ENCODE data around the gene CALD1. TPM values are rescaled to one million over a fixed set of nuclear protein-coding genes. Genes with fewer than 3 reads are reported as not detected.

Gene CALD1
- total RNA-seq, 1 experiment from 2014 or later = 107 TPM

DNA sequence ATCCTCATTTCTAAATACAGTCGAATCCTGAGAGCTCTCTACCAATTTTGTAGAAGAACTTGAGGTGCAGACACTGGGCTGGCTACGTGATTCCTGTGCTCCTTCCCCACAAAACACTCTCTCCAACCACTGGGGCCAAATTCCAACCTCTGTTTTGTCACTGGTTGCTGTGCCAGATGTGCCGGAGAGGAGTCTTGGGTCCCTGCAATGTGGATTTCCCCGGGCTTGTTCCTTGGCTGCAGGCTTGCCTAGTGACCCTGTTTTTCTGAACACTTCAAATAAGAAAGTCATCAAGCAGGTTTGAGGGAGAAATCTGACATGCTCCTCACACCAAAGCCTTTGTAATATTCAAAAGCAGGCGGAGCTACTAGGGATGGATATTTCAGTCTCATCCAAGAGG, 162.5 kb downstream of the CALD1 start:
- H2BK20ac ChIP-seq (ENCODE audit: low read depth, low read length, poor library complexity, severe bottlenecking) = no peak overlapping the region
- H3K9me3 ChIP-seq (ENCODE audit: control insufficient read depth, low read depth, low read length) = no peaks in the 10 kb centered on the region
- Mint-ChIP-seq H3K4me1 (peaks cover 11 to 20% of the 10 kb centered on the region in 2 experiments), H3K27me3 (ENCODE audit: low read depth) (no peaks in the 10 kb centered on the region), H3K9me3 (no peaks in the 10 kb centered on the region), H3K36me3 (ENCODE audit: insufficient read depth in 1 of 3, low read depth in 3 of 3) (peaks cover 6 to 21% (median 11%) of the 10 kb centered on the region in 3 experiments; a peak in 6 of 7 replicates), H3K27ac (peak overlapping the region in 2 of 3 experiments; percentile 19 to 76; a peak in 2 of 7 replicates), H3K4me3 (no peak overlapping the region)
- H3K27me3 ChIP-seq (ENCODE audit: insufficient read depth, low read length) = no peaks in the 10 kb centered on the region
- H3K4ac ChIP-seq (ENCODE audit: low read depth, low read length) = no peak overlapping the region
- H2AK5ac ChIP-seq (ENCODE audit: insufficient read length, low read length) = no peak overlapping the region
- no peak overlapping the region for H2AFZ ChIP-seq (ENCODE audit: low read length)
- H2BK120ac ChIP-seq (ENCODE audit: low read depth, low read length, poor library complexity, severe bottlenecking) = no peak overlapping the region
- no peak overlapping the region for H3T11ph ChIP-seq (ENCODE audit: low read length)
- TF ChIP-seq, protein P1, sequence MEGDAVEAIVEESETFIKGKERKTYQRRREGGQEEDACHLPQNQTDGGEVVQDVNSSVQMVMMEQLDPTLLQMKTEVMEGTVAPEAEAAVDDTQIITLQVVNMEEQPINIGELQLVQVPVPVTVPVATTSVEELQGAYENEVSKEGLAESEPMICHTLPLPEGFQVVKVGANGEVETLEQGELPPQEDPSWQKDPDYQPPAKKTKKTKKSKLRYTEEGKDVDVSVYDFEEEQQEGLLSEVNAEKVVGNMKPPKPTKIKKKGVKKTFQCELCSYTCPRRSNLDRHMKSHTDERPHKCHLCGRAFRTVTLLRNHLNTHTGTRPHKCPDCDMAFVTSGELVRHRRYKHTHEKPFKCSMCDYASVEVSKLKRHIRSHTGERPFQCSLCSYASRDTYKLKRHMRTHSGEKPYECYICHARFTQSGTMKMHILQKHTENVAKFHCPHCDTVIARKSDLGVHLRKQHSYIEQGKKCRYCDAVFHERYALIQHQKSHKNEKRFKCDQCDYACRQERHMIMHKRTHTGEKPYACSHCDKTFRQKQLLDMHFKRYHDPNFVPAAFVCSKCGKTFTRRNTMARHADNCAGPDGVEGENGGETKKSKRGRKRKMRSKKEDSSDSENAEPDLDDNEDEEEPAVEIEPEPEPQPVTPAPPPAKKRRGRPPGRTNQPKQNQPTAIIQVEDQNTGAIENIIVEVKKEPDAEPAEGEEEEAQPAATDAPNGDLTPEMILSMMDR (conservative IDR thresholded peaks at IDR 0.05) = no peak
- no peaks in the 10 kb centered on the region for H4K20me1 ChIP-seq (ENCODE audit: control insufficient read depth, insufficient read depth, insufficient read length)
- DNase-seq = no peak
- WGBS (ENCODE audit: extremely low coverage, insufficient read length, low lambda C conversion rate) = no CpG with 5 or more reads among the region's 5 CpGs
- no peaks in the 10 kb centered on the region for H3K23me2 ChIP-seq (ENCODE audit: insufficient read length, low read depth, low read length, poor library complexity, severe bottlenecking)
- no peak overlapping the region for H2BK5ac ChIP-seq (ENCODE audit: insufficient read length, low read length)
- no peak overlapping the region for H3K18ac ChIP-seq (ENCODE audit: insufficient read length, low read depth, low read length)
- H4K8ac ChIP-seq (replicated peaks; ENCODE audit: insufficient read length, low read depth, low read length) = no peak overlapping the region
- no peak overlapping the region for H3K27ac ChIP-seq (ENCODE audit: insufficient read length, low read depth, low read length)
- no peak overlapping the region for H3K4me2 ChIP-seq (ENCODE audit: insufficient read depth, insufficient read length, low read length)
- no peaks in the 10 kb centered on the region for H3K79me1 ChIP-seq (ENCODE audit: insufficient read depth, low read depth, low read length, poor library complexity, severe bottlenecking)
- H3K9ac ChIP-seq (ENCODE audit: extremely low read depth, insufficient read length, low read length) = no peak overlapping the region
- H2BK15ac ChIP-seq (ENCODE audit: low read depth, low read length) = no peak overlapping the region
- no peak overlapping the region for H3K23ac ChIP-seq (ENCODE audit: insufficient read length, low read depth, low read length)
- H3K56ac ChIP-seq (ENCODE audit: insufficient read length, low read depth, low read length) = no peak overlapping the region
- no peak overlapping the region for H4K91ac ChIP-seq (ENCODE audit: insufficient read length, low read depth, low read length)
- H4K5ac ChIP-seq (ENCODE audit: insufficient read length, low read depth, low read length) = no peak overlapping the region
- no peaks in the 10 kb centered on the region for H3K79me2 ChIP-seq (ENCODE audit: insufficient read depth, low read length)
- no peak overlapping the region for H2BK12ac ChIP-seq (ENCODE audit: insufficient read length, low read depth, low read length)
- no peaks in the 10 kb centered on the region for H3K4me1 ChIP-seq (ENCODE audit: insufficient read depth, low read length)
- H3K14ac ChIP-seq (ENCODE audit: insufficient read depth, low read length) = no peak overlapping the region

Data from H9 (cell line).